IPS-NIHi11 (cell line): ENCODE measurements around the gene RTN4IP1.

Experiments used
- DNase-seq: peaks from one replicate; pipeline ENCODE4 v3.0.0; 2012; ENCODE audit warnings: mixed read lengths, low spot score

RTN4IP1 gene

DNA sequence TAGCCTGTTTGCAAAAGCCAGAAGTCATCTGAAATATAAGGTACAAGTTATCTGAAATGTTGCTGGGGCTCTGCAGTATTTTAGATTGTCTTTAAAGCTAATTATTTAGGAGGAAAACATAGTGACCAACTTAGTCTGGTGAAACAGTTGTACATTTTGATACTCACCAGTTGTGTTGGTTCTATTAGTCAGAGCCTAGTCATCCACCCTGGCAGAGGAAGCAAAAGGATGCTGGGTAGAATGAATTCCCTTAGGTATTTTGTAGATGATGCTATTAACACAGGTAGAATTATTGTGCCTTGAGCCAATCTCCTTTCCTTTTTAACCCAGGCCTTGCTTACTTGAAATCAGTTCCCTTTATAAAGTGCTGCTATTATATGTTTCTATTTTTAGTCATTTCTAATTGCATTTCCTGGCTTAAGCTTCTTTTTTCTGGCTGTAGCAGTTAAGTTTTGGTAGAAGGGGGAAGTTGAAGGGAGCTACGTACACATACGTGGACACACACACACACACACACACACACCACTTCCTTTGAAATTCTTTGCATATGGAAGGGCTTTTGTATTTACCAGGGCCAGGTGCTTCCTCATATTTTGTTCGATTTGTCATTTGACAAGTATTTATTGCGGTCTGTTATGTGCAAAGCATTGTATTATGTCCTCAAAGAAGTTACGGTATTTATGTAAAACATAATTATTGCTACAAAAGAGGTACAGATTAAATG, 82.4 kb downstream of the RTN4IP1 start:
- DNase-seq, result no peak

DNA sequence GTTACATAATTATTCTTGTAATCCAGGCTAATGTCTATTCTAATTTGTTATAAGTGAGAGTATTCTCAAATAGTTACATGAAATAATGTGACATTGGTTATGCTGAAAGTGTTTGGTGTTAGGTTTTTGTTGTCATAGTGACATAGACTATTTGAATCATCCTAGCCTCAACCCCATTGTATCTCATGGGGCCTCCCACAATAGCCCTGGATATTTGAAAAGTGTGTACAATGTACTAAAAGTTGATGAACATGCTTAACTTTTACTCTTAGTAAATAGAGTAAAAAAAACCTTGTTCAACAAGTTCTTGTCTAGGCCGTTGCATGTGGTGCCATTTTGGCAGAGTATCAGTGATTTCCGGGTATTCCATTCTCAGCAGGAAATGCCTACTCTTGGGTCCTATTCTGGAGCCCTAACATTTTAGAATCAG, 83.0 kb downstream of the RTN4IP1 start:
- DNase-seq, result no peak

DNA sequence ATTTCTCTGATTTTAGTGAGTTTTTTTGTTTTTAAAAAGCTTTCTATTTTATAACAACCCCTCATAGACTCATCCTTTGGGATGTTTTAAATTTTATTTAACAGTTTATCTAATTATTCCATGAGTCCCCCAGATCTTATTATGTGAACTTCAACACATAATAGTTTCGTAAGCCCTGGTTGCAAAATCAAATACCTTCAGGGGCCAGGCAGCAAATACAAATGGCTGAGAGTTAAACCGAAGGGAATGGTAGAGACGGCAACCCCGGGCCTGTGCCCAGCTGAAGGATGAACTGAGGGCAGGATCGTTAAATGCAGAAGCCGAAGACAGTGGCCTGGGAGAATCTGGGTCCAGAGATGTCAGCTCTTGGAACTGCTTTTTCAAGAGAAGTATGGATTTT, 88.4 kb downstream of the RTN4IP1 start:
- DNase-seq, result no peak

DNA sequence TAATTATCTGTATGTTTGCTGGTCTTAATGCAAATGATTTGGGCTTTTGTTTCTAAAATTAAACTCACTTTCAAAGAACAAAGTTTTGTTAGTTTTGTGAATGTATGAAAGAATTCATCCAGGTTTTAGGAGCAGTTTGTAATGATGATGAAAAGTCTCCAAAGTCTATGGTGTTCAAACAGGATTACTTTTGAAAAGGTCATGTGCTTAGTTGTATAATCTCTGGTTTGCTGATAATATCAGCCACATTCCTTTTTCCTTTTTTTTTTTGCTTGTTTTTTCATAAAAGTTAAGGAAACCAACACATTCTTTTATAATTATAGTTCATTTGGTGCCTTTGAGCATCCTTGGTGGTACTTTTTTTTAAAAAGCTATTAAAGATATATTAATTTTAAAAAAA, 88.9 kb downstream of the RTN4IP1 start:
- no peak for DNase-seq

DNA sequence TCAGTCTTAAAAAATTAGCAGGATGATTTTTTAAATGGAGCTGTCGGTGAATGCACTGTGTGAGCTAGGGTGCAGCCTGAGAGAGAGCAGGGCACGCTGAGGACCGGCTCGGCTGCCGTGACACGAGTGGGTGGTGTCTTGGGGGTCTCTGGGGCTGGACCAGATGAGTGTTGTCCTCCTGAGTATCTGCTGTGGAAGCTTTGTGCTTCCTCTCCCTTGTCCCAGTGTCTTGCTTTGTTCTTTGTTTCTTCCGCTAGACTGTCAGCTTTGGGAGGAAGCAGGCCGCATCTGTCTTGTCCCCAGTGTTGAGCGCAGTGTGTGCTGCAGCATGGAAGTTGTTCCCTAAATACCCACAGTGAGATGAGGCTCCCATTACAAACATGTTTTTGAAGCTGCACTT, 89.4 kb downstream of the RTN4IP1 start:
- DNase-seq, result no peak

DNA sequence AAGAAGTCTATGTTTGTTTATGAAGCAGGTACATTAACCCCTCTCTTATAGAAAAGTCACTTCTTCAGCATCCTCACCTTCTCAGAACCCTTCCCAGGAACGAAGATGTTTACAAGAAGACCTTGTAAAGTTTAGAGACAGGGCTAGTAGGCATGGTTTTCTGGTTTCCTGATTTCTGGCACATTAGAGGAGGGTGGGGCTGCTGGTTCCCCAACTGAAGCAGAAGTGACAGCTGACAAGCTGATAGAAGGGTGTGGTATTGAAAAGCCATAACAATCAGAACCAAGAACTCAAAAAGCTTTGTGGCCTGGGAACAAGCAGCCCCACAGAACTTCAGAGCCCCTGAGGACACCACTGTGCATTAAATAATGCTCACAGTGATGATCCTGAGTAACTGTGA, 91.2 kb downstream of the RTN4IP1 start:
- no peak for DNase-seq

DNA sequence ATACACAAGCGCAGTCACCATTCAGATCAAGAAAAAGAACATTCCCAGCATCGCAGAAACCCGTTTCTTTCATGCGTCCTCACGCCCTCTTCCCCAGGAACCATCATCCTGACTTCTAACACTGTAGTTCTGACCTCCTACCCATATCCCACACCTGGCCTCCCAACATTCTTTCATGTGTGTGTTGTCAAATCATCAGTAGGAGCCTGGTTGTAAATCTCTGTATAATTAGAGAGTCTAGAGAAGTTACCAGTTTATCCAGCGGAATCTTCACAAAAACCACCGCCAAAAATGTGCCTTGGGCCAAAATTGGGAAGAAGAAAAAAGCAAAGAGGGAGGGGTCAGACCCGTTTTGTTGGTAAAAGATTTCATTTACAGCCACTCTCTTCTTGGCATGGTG, 91.6 kb downstream of the RTN4IP1 start:
- DNase-seq, result no peak

DNA sequence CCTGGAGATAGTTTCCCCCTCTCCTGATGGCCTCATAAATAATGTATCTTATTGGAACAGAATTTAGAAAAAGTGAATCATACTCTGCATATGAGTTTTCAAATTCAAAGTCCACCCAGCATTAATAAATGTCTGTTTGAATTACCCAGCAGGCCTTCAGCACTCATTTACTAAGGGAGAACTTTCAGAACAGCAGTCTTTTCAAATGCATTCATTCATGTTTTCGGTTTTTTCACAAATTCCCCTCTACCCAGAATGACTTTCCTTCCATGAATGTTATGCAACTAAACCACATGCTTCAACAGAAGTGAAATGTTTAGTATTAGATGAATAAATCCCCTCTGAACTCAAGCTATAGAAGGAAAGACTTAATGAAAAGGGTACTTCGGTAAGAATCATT, 92.4 kb downstream of the RTN4IP1 start:
- DNase-seq, result no peak

DNA sequence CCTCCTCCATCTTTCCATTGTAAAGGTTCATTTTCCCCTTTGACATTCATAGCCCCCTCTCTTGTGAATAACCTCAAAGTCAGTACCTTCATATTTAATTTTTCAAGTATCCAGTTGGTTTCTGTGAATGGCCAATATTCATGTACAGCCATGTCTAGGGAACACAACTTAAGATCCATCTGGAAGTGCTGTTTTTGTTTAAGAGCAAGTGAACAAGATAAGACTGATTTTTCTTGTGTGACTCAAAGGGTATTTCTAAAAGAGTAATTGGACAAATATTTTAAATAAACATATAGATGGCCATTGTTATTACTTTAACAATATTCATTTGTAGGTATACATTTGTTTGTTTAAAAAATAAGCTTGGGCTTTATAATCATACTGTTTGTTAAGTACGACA, 92.9 kb downstream of the RTN4IP1 start:
- no peak for DNase-seq

DNA sequence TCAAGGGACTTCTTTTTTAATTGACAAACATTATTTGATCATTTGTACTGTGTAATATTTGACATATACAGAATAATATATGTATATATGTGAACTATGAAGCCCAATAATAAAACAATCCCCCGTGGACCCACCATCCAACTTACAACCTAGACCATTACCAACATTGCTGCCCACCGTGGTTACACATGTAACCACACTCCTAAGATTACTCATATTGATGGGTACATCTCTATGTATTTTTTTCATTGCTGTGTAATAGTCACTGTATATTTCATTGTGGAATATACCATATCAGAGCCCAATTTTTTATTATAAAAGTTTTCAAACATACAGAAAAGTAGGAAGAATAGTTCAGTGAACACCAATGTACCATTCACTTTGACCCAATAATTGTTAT, 94.3 kb downstream of the RTN4IP1 start:
- no peak for DNase-seq

DNA sequence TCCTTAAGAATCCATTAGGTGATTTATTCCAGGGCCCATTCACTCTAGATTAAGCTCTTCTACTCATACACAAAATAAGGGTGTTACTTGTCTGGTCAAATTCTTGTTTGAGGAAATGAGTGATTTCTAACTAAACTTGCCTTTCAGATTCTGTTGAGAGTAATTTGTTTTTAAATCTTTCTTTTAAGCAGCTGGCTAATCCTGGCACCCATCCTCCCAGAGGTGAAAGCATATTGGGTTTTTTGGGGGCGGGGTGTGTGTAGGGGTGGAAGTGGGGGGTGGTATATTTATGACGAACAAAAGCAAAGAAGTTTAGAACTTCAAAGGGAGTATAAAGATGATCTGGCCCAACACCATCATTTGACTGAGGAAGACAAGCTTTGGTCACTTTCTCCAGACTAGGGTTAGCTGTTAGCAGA, 94.7 kb downstream of the RTN4IP1 start:
- DNase-seq, result no peak

DNA sequence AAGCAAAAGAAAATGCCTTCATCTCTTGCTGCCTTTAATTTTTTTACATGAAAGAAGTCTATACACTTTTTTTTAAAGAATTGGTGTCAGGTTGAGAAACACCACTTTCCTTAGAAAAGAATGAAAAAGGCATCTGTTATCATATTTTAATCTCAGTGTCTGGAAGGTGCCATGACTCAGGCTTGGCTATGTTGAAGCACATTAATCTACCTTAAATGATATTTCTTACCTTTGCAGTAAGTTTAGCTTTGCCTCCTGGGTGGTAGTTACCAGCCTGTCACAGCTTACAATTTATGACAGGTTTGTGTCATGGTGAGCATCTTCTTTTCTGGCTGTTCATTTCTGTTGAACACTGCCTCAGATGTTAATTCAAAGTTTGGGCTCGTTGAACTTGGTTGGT, 95.3 kb downstream of the RTN4IP1 start:
- DNase-seq, result no peak

DNA sequence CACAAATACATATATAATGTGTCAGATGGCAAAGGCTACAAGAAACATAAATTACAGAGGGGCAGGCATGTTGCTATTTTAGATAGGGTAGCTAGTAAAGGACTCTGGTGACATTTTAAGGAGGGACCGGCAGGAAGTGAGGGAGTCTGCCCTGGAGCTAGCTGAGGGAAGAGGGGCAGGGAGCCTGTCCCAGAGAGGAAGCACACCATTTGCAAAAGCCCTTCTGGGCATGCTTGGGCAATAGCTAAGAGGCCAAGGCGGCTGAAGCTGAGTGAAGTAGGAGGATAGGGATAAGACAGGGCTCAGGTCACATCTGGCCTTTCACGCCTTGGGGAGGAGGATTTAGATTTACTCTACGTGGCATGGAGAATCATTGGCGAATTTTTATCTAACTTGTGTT, 96.2 kb downstream of the RTN4IP1 start:
- no peak for DNase-seq

DNA sequence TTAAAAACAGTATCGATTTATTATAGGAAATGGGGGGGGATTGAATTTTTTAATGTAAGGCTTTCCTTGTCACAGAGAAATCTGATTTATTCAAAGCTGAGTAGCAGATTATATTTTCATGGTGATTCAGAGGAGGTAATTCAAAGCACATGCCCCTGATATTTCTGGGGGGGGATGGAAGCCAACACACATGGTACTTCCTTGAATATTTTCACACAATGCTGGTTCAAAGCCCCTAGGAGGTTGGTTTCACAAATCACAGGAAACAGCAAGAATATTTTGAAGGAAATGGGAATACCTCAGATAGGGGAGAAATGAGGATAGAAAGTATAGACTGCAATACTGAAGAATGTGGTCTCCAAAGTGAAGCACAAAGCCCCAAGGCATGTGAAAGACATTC, 98.8 kb downstream of the RTN4IP1 start:
- DNase-seq, result no peak

DNA sequence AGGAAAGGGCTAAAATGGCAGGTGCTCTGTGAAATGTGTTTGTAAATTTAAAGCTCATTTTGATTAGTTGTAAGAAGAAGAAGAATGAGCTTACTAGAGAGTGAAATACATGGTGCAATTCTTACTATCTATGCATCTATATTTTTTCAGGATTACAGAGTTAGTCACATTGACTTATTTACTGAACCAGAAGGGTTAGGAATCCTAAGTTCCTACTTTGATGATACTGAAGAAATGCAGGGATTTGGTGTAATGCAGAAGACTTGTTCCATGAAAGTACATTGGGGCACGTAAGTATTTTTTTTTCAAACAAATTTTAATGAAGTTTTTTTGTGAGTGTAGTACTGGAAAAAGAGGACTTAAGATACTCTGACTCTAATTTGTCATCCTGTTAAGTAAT, 99.3 kb downstream of the RTN4IP1 start:
- no peak for DNase-seq

DNA sequence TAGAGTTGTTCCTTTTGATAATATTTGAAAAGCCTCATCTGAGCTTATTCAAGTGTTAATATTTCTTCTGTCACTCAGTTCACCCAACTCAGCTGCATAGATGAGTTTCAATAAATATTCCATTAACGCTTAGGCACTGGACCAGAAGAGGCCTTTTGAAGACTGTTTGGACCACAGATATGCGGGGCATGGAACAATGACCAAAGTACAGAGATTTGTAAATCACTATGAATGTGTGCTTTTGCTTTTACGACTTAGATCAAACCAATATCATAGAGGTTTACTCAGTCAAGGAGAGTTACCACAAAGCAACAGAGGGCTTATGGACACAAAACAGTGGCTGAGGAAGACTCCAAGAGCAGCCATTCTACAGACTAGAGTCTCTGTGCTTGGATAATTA, 99.9 kb downstream of the RTN4IP1 start:
- DNase-seq, result no peak

DNA sequence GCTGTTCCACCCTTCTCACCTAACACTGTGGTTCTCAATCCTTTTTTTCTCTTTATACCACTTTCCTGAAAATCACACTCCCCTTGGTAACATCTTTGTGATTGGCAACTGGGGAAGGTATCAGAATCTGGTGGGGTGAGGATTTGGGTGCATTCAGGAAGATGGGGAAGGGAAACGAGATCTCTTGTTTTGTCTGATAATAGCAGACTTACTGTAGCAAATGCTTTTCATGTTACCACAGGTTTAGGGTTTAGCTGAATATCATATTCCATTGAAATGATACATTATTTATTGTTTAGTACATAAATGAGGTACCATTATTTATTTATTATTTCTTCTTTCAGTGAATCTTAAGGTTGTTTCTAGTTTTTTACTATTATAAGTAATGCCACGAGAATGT, 100.8 kb downstream of the RTN4IP1 start:
- no peak for DNase-seq

DNA sequence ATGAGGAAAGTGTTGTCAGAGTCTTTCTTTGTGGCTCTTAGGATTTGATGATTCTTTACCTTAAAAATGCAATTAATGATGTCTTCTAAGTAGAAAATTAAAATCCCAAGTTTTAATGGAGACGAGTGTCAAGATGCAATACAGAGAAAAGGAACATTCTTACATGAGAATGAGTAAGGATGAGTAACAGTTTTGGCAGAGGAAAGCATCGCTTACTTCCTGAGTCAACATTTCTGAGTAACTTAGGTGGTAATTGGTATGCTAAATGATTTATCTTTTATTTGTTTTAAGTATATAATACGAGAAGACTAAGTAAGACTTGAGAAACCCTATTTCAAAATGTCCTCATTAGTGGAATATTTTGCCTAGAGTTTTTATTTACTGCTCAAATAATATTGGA, 101.3 kb downstream of the RTN4IP1 start:
- no peak for DNase-seq

DNA sequence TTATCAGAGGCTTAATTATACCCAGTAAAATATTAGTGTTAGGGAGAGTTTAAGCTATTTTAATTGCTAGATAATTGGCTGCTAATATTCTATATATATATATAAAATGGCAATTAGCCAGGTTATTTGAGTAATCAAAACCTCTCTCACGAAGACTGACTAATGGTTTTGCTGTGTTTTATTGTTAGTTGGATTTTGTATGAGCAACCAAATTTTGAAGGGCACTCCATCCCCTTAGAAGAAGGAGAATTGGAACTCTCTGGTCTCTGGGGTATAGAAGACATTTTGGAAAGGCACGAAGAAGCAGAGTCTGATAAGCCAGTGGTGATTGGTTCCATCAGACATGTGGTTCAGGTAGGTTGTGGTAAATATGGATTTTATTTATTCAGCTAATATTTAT, 102.2 kb downstream of the RTN4IP1 start:
- DNase-seq, result no peak

DNA sequence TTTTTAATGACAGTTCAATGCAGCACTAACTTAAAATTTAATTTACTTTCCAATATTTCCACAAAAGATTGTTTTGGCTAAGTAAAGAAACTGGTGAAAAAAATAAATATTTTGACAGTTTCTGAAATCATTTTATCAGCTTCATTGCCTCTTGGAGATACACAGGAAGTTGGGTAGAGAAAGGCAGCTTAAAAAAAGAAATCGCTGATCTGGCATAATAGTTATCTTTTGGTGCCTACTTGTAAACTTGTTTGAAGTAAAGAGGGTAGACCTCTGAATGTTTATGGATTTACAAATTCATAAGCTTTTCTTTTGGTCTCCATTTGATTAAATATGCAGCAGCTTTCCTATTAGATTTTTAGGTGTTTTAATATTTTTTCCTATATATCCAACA, 103.4 kb downstream of the RTN4IP1 start:
- DNase-seq, result no peak

DNA sequence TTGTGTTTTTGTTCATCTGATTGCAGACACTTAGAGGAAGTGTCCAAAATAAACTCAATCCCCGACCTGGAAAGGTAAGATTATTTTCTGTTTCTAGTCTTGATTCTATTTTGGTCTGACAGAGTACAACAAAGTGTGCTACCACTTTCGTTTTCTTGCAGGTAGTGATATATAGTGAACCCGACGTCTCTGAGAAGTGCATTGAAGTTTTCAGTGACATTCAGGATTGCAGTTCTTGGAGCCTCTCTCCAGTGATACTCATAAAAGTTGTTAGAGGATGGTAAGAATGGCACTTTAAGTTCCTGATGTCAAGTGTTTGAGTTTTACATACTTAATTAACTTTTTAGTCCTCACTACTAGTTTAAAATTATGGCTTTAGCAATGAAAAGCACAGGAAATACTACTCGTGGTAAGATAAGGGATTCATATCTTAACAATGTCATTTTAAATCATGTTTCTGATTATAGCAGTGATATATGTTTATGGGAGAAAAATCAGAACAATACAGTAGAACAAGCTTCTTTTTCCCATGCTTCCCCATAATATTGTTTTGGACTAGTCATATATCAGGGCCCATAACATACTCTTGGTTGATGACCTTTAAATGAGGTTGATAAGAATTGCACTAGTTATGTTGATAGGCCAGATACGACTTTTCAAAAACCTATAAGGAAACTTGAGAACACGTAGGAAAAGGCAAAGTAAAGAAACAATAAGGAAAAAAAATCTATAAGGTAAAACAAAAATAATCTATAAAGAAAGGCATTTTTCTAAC, 104.0 kb downstream of the RTN4IP1 start:
- DNase-seq, result no peak

DNA sequence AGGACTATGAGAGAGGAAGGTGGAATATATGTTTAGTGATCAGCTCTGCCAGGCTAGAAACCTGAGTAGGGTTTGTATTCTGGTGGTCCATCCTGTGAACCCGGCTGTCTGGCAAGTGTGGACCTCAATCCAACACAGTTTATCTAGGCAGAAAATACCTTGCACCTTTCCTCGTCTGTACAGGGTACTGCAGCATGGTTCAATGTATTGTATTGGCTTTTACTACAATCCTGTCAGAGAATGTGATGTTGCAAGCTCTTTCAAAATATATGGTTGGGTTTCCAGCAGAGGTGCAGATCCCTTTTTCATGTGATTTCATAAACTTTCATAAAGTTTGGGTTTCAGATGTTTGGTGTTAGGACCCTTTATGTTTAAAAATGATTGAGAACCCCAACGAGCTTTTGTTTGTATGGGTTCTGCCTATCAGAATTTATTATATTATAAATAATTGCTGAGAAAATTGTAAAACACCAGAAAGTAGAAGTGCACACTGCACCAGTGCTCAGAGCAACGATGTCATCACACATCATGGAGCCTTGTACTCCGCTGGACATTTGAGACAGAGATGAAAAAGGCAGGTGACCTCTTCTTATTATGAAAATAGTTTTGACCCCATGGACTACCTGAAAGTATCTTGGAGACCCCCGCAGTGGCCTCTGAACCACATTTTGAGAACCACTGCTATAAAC, 106.6 kb downstream of the RTN4IP1 start:
- DNase-seq, result no peak
